Measurements from ENCODE around the gene TECR. TPM values are rescaled to one million over a fixed set of nuclear protein-coding genes. Genes with fewer than 3 reads are reported as not detected.

TECR gene
- total RNA-seq, 4 donors from 2014 or later, result 33.1 to 55.1 (median 43.6) TPM

- Histone ChIP-seq H3K4me3 (no peak overlapping the region), H3K27ac (peak overlapping the region; percentile 95 to 100 (median 100)), H3K36me3 (peaks cover 0 to 21% (median 18%) of the 10 kb centered on the region in 3 donors), H3K9me3 (no peaks in the 10 kb centered on the region), H3K27me3 (no peaks in the 10 kb centered on the region), H3K4me1 (peaks cover 2 to 45% (median 33%) of the 10 kb centered on the region in 4 donors)
- TF ChIP-seq CTCF (IDR thresholded peaks at IDR 0.05), result no peak
- TF ChIP-seq EP300 (IDR thresholded peaks at IDR 0.05), result no peak
- no peak for TF ChIP-seq POLR2A (IDR thresholded peaks at IDR 0.05)
- no peak for DNase-seq (ENCODE audit: low spot score in 2 of 2)
- WGBS, 2 donors, result 89 to 92% methylated on average over 22 of the region's 22 CpGs
These were observed 10.0 kb upstream of the TECR start for GRCh38 chr19:14519245-14519859.

- H3K36me3 ChIP-seq, result peaks cover 0 to 15% (median 13%) of the 10 kb centered on the region in 3 donors
- no peaks in the 10 kb centered on the region for H3K9me3 ChIP-seq
- no peaks in the 10 kb centered on the region for H3K27me3 ChIP-seq
- peaks cover 2 to 39% (median 30%) of the 10 kb centered on the region in 4 donors for H3K4me1 ChIP-seq
- TF ChIP-seq CTCF (IDR thresholded peaks at IDR 0.05), result no peak
- no peak for TF ChIP-seq EP300 (IDR thresholded peaks at IDR 0.05)
- no peak for TF ChIP-seq POLR2A (IDR thresholded peaks at IDR 0.05)
- H3K4me3 ChIP-seq, result no peak overlapping the region
- no peak for DNase-seq (ENCODE audit: low spot score in 2 of 2)
- 33 to 43% methylated on average over 2 of the region's 2 CpGs for WGBS, 2 donors
- peak overlapping the region; percentile 95 to 100 (median 100) for H3K27ac ChIP-seq
These were observed 9.5 kb upstream of the TECR start for GRCh38 chr19:14519860-14520407.

GRCh38 chr19:14520543-14520942 lies 8.9 kb upstream of the TECR start:
- peaks cover 2 to 33% (median 24%) of the 10 kb centered on the region in 4 donors for H3K4me1 ChIP-seq
- H3K4me3 ChIP-seq, result no peak overlapping the region
- peaks cover 0 to 9% (median 7%) of the 10 kb centered on the region in 3 donors for H3K36me3 ChIP-seq
- WGBS, 2 donors, result 87 to 90% methylated on average over 4 of the region's 4 CpGs
- H3K27ac ChIP-seq, result peak overlapping the region in 3 of 4 donors; percentile 95 to 100 (median 100)
- DNase-seq (ENCODE audit: low spot score in 2 of 2), result no peak
- no peaks in the 10 kb centered on the region for H3K9me3 ChIP-seq
- TF ChIP-seq CTCF (IDR thresholded peaks at IDR 0.05) (no peak), EP300 (IDR thresholded peaks at IDR 0.05) (no peak), POLR2A (IDR thresholded peaks at IDR 0.05) (no peak)
- H3K27me3 ChIP-seq, result no peaks in the 10 kb centered on the region

GRCh38 chr19:14525729-14526128 lies 3.7 kb upstream of the TECR start:
- Histone ChIP-seq H3K36me3 (no peaks in the 10 kb centered on the region), H3K27me3 (no peaks in the 10 kb centered on the region), H3K4me3 (no peak overlapping the region), H3K27ac (no peak overlapping the region), H3K9me3 (no peaks in the 10 kb centered on the region), H3K4me1 (peaks cover 0 to 15% (median 6%) of the 10 kb centered on the region in 4 donors)
- TF ChIP-seq POLR2A (IDR thresholded peaks at IDR 0.05), result no peak
- DNase-seq (ENCODE audit: low spot score in 2 of 2), result no peak
- WGBS, 2 donors, result 58 to 63% methylated on average over 6 of the region's 6 CpGs

GRCh38 chr19:14526423-14526822 lies 3.0 kb upstream of the TECR start:
- peaks cover 0 to 22% (median 10%) of the 10 kb centered on the region in 4 donors for H3K4me1 ChIP-seq
- no peaks in the 10 kb centered on the region for H3K27me3 ChIP-seq
- H3K27ac ChIP-seq, result no peak overlapping the region
- no peaks in the 10 kb centered on the region for H3K36me3 ChIP-seq
- no peak for TF ChIP-seq CTCF (IDR thresholded peaks at IDR 0.05)
- TF ChIP-seq EP300 (IDR thresholded peaks at IDR 0.05), result no peak
- no peak for TF ChIP-seq POLR2A (IDR thresholded peaks at IDR 0.05)
- no peak overlapping the region for H3K4me3 ChIP-seq
- H3K9me3 ChIP-seq, result no peaks in the 10 kb centered on the region
- 56 to 61% methylated on average over 4 of the region's 4 CpGs for WGBS, 2 donors
- DNase-seq (ENCODE audit: low spot score in 2 of 2), result no peak

Measured in tibial nerve (tissue), 4 donors.